HG03565 (cell line): Measurements from ENCODE around the gene C1QTNF7.

Experiments
- ATAC-seq: cut with Tn5 transposase; IDR thresholded peaks from one replicate; pipeline ENCODE4 v1.9.1; 2021; ENCODE audit warnings: mild to moderate bottlenecking, moderate library complexity; ENCODE audit not compliant: unreplicated experiment

C1QTNF7 gene

GRCh38 chr4:15413623-15414019, 14.2 kb upstream of the C1QTNF7 start:
- no peak for ATAC-seq

DNA sequence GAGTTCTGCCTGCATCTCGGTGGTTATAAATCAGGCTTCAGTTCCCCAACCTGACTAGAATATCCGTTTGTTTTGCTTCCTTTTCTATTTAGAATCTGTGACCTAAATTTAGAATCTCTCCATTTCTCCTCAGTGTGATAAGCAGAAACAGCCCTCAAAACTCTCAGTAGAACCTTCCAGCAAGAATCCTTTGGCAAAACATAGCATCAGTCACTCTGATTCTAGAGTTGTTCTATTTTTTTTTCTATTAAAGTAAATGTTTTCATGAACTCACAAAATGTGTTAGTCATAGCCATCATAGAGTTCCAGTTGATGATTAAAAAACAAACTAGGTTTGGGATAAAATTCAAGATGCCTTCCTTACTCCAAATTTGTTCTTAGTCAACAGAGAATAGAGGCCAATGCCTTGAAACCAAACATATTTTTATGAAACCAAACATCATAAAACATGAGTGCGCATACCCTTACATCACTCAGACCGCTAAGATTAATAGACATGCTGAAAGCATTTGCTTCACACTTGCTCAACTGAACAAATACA, 13.2 kb upstream of the C1QTNF7 start:
- ATAC-seq, result no peak

GRCh38 chr4:15416357-15417232, 11.2 kb upstream of the C1QTNF7 start:
- no peak for ATAC-seq

DNA sequence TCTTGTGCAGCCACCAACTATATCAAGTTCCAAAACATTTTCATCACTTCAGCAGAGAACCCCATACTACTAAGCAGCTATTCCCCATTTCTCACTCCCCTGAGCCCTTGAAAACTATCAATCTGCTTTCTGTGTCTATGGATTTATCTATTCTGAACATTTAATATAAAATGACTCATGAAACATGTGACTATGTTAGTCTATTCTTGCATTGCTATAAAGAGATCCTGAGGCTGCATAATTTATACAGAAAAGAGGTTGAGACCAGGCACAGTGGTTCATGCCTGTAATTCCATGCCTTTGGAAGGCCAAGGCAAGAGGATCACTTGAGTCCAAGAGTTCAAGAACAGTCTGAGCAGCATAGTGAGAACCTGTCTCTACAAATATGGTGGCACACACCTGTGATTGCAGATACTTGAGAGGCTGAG, 10.6 kb upstream of the C1QTNF7 start:
- no peak for ATAC-seq

GRCh38 chr4:15418956-15419355, 8.9 kb upstream of the C1QTNF7 start:
- ATAC-seq, result no peak

GRCh38 chr4:15420642-15421041, 7.2 kb upstream of the C1QTNF7 start:
- ATAC-seq, result no peak

DNA sequence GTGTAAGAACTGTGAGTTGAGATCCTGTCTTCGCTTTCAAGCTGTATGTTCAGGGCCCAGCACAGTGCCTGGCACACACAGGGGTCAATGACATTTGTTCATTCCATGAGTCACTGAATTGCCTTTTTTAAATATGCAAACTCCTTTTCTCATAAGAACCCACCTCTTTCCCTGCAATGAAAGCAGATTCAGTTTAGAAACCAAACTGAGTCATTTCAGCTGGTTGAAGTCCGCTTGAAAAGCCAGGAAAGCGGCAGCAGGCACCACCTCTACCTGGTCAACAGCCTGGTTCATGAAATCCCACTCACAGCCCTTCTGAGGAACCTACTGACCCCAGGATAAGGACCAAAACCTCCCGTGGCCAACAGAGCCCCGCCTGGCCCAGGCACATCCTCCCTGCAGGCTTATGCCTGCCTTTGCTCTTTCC, 4.5 kb upstream of the C1QTNF7 start:
- no peak for ATAC-seq

DNA sequence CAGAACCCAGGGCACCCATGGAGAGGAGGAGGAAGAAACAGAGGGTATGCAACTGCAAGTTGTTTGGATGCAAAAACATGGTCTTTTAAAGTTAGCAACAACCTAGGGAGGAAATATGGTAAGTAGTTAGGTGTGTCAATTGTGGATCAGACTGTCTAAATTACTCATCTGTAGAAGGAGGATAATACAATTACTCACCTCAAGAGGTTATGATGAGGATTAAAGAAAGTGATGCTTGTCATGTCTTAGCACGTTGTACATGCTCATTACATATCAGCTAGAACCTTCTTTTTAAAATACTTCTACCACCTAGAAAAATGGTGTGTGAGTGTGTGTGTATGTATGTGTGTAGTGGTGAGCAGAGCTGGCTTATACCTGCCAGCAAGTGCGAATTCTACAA, 2.3 kb upstream of the C1QTNF7 start:
- no peak for ATAC-seq

DNA sequence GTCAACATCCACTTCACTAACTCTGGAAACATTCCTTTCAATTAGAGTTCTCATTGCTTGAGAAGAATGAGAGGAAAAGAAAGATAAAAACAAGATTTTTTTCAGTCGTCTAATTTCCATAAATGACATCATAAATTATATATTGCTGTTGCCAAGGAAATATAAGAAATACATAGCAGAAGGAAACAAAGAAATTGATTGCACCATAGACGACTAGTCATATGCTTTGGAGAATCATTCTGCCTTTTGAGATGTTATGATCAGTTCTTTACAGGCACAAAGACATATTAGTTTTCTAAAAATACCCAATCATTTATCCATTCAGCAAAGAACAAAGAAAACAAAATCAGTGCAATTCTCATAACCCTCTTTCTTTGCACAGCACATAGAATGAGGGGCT, 672 bp upstream of the C1QTNF7 start:
- no peak for ATAC-seq

GRCh38 chr4:15428611-15429010, 778 bp downstream of the C1QTNF7 start:
- no peak for ATAC-seq

- ATAC-seq, result no peak
Measured at GRCh38 chr4:15434091-15434490, 6.3 kb downstream of the C1QTNF7 start.

DNA sequence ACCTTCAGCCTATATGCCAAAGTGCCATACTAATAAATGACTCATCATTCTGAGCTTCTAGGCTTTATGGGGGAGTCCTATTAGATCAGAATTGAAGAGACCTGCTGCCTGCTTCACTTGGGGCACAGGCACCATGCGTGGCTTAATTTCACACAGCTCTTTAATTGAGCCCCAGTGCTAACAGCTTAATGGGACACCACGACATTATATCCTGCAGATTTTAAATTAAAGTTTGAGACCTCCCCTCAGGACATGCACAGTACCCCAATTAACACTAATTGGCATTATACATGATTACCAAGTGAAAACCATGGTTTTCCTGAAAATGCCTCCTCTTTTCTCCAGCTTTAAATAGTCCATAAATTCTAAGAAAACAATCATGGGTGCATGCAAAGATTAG, 6.8 kb downstream of the C1QTNF7 start:
- ATAC-seq, result no peak

- no peak for ATAC-seq
Measured at GRCh38 chr4:15436513-15436912, 8.7 kb downstream of the C1QTNF7 start.

GRCh38 chr4:15438939-15439524, 11.2 kb downstream of the C1QTNF7 start:
- no peak for ATAC-seq

DNA sequence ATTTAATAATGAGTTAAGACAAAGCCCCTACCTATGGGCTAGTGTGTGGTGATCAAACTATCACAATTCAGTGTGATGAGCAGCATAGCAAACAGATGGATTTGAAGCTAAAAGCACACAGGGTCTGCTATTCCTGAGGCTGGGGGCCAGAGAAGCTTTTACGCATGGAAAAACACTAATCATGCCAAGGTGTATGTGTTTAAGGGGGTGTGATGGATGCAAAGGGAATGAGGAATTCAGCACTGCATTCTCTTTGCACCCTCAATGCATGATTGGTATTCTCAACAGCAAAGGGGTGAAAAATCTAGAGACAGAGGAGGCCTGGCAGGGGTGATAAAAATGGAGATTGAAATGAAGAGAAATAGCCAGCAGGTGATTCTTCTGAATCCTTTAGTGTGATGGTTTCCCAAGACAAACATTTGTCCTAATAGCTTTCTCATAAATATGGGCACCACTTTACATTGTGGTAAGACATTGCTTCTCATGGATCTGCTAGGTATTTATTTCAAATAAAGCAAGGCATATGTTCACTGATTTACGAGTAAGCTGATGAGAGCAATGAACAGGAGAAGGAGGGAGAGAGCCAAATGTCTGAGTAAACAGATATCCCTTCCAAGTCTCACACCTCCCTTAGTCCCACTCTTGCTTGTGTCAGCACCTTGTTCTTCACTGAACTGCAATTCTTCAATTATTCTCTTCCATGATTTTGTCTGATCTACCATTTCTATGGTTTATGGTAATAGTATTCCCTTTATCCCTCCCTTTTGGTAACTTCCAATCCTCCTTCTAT, 15.7 kb downstream of the C1QTNF7 start:
- ATAC-seq, result no peak

DNA sequence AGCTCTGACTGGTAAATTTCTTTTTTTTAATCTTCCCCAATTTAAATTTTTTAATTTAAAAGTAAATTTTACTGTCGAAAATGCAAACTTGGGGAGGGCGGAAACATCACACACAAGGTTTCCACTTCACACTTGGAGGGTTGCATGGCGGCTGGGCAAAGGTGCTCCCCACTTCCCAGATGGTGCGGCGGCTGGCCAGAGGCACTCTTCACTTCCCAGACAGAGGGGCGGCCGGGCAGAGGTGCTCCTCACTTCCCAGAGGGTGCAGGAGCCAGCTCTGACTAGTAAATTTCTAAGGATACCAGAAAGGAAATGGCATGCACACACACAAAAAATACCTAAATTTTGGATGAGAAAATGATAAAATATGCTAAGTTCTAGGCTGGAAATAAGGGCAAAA, 16.4 kb downstream of the C1QTNF7 start:
- no peak for ATAC-seq

DNA sequence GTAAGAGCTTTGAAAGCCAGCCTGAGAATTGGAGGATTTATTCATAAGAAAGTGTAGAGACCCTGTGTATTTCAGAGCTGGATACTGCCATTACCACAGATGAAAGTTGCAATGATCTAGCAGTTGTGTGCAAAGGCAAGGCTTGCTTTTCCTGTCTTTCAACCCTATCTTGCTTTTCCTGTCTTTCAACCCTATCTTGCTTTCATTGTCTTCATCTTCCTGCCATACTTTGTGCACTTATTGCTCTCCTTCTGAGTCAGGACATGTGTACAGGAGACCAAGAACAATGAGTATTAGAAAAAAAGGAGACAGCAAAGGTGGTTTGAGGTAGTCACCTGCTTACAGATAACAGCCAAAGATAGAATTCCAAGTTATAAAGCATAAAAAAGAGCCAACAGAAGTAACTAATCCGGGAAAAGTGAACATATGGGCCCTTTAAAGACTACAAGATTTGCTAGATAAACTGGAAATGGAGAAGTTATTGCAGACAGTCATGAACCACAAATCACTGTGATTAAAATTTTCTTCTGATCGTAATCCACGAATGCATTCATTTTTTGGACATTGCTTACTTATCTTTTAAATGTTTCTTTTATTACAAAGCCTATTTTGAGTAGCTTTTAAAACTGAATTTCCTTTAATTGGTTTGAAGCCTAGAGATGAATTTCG, 17.2 kb downstream of the C1QTNF7 start:
- ATAC-seq, result no peak

DNA sequence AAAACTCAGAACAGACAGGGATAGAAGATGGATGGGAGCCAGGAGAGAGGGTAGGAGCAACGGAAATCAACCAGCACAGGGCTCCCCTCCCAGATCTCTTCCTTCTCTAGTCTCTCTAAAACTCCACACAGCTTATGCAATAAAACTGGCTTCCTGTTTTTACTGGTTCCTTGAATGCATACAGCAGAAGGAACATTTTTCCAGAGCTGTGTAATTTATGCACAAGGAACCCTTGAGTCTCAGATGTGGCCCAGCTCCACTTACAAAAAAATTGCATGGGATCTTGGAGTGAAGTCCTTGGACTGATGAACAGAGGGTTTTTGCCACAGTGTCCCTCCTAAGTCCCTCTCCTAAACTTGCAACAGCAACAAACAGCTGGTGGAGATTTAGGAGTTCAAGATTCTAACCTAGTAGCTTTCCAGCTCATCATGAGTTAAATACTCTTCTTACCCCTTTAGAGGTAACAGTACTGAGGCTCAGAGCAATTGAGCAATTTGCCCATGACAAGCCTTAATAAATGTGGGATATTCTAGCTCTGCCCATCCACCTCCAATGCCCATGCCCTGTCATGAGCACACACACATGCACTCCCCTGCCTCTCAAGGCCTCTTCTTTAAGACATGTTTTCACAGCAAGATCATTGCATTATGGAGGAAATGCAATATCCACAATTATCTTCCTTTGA, 23.5 kb downstream of the C1QTNF7 start:
- no peak for ATAC-seq

DNA sequence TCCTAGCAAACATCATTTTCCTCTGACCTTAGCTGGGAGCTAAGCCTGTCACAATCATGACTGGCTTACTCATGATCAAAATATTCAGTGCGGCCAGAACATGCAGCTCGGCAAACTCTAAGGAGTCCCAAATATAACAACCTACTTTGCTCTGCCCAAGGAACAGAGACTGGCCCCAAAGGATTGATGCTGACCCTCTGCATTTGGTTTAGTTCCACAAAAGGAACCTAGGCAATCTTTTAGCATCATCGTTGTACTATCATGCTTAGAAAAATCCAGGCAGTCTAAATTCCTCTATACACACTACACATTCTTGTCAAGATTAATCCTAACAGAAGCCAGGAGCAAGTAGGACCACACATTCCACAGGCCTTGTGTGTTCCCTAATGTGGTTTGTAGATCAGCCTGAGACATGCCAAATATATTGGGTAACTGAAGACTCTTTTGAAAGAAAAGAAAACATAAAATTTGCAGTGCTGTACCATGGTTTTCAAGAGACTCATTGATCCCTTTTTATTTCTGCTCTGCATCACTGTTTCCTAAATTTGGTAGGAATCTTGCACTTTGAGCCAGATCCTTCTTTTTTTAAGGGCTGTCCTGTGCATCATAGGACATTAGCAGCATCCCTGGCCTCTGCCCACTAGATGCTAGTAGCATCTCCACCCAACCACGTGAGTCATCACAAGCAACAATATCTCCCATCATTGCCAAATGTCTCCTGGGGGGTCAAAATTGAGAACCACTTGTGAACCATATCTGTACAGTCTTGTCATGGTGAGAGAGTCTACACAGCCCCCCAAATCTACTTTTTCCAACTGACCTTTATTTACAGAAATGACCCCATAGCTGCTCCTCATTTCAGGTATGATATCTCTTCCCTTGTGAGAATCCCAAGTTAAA, 24.3 kb downstream of the C1QTNF7 start:
- ATAC-seq, result no peak
